Stomach (tissue), 4 donors: ENCODE measurements around the gene CDK10.

Experiments used
- CTCF ChIP-seq, 7 experiments: fragments of 450-650 bp in 4 of 7; fragments of 200-600 bp in 3 of 7; sonication (generic) in 3 of 7; IDR thresholded peaks; one replicate each; pipeline ENCODE4 v1.5.1; 2016 to 2019; ENCODE audit warnings: antibody characterized with exemption in 7 of 7, control low read depth in 2 of 7, mild to moderate bottlenecking in 1 of 7
- POLR2A ChIP-seq, 4 donors: fragments of 450-650 bp; IDR thresholded peaks; one replicate each; pipeline ENCODE4 v1.6.1; 2016; ENCODE audit warnings: antibody characterized with exemption in 4 of 4, control low read depth in 2 of 4, mild to moderate bottlenecking in 1 of 4, moderate library complexity in 1 of 4

- TF ChIP-seq CTCF (IDR thresholded peaks at IDR 0.05) = no peak
- TF ChIP-seq POLR2A (IDR thresholded peaks at IDR 0.05) = no peak
These were observed 8.2 kb upstream of the CDK10 start for GRCh38 chr16:89678258-89678657.
